Esophagus (tissue), 2 donors: ENCODE results near the gene INPP5J. TPM values are rescaled to one million over a fixed set of nuclear protein-coding genes. Genes with fewer than 3 reads are reported as not detected.
"Not testable (repeated sequence)": the region's sequence is repeated elsewhere in the genome, so short reads cannot be mapped to it uniquely, and the experiment has no call there.

Source experiments
- H3K27ac ChIP-seq, 2 donors: one replicate each; pipeline ENCODE4 v1.5.1; 2013; ENCODE audit warnings: low read depth in 2 of 2, mild to moderate bottlenecking in 2 of 2, inconsistent platforms in 1 of 2, low read length in 1 of 2, moderate library complexity in 1 of 2
- H3K27me3 ChIP-seq, 2 donors: one replicate each; pipeline ENCODE4 v1.6.1; 2013; ENCODE audit warnings: low read length in 2 of 2, control low read depth in 1 of 2, mild to moderate bottlenecking in 1 of 2; ENCODE audit not compliant: insufficient read depth in 2 of 2, control insufficient read depth in 1 of 2
- H3K36me3 ChIP-seq, 2 donors: one replicate each; pipeline ENCODE4 v1.6.1; 2013; ENCODE audit warnings: low read length in 1 of 2; ENCODE audit not compliant: control insufficient read depth in 2 of 2, insufficient read depth in 2 of 2
- H3K4me1 ChIP-seq, 2 donors: one replicate each; pipeline ENCODE4 v1.6.1; 2013; ENCODE audit warnings: low read length in 1 of 2; ENCODE audit not compliant: control insufficient read depth in 2 of 2, insufficient read depth in 2 of 2
- H3K4me3 ChIP-seq, 2 donors: one replicate each; pipeline ENCODE4 v1.5.1; 2013; ENCODE audit warnings: low read length in 2 of 2, mild to moderate bottlenecking in 2 of 2, low read depth in 1 of 2, moderate library complexity in 1 of 2
- H3K9me3 ChIP-seq, 2 donors: one replicate each; pipeline ENCODE4 v1.6.1; 2013; ENCODE audit warnings: mild to moderate bottlenecking in 2 of 2, low read depth in 1 of 2, low read length in 1 of 2, moderate library complexity in 1 of 2; ENCODE audit not compliant: control insufficient read depth in 2 of 2, insufficient read depth in 1 of 2
- WGBS, 2 donors: extraction: QIAGEN DNeasy Blood & Tissue Kit; methylation state at CpG; one replicate each; pipeline ENCODE4 v1.1.7; 2013; 5-methylcytosine and 5-hydroxymethylcytosine counted together
- polyA plus RNA-seq, 2 donors: library from polyadenylated mRNA; stranded (reverse); fragments of 200-250 nt; gene quantifications; one replicate each; pipeline ENCODE4 v1.2.3, GENCODE V29; 2013
- donor health status: healthy with polysubstance abuse.
- donor health status: Bipolar disorder and iron deficiency.

Gene INPP5J, protein sequence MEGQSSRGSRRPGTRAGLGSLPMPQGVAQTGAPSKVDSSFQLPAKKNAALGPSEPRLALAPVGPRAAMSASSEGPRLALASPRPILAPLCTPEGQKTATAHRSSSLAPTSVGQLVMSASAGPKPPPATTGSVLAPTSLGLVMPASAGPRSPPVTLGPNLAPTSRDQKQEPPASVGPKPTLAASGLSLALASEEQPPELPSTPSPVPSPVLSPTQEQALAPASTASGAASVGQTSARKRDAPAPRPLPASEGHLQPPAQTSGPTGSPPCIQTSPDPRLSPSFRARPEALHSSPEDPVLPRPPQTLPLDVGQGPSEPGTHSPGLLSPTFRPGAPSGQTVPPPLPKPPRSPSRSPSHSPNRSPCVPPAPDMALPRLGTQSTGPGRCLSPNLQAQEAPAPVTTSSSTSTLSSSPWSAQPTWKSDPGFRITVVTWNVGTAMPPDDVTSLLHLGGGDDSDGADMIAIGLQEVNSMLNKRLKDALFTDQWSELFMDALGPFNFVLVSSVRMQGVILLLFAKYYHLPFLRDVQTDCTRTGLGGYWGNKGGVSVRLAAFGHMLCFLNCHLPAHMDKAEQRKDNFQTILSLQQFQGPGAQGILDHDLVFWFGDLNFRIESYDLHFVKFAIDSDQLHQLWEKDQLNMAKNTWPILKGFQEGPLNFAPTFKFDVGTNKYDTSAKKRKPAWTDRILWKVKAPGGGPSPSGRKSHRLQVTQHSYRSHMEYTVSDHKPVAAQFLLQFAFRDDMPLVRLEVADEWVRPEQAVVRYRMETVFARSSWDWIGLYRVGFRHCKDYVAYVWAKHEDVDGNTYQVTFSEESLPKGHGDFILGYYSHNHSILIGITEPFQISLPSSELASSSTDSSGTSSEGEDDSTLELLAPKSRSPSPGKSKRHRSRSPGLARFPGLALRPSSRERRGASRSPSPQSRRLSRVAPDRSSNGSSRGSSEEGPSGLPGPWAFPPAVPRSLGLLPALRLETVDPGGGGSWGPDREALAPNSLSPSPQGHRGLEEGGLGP
- polyA plus RNA-seq, result 1 to 10 TPM; 1.6 to 3.3 TPM

DNA sequence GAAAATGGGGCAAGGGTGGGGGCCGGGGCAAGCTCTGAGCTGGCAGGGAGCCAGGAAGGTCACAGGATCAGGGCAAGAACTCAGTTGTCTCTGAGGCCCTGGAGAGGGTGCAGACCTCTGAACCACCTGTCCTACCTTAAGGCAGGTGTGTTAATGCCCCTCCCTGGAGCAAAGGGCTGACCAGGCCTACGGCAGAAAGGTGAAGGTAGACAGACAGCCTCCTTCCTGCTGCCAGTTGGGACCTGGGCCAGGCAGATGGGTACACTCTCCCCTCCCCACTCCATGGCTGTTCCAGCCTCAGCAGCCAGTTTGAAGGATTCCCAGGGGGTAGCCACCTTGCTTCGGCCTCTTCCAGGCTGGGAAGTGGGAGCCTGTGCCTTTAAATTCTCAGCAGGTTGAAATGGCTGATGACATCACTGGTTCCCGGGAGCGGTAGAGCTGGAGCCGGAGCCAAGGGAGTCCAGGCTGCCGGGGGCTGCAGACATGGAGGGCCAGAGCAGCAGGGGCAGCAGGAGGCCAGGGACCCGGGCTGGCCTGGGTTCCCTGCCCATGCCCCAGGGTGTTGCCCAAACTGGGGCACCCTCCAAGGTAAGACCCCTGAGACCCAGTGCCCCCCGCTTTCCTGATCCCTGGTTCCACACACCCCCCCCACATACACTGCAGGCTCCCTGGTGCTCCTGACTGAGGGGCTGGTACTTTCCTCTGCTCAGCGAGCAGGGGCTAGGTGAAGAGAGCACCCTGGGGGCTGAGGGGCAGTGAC lies at the start of gene INPP5J:
Gene INPP5J (plus strand): TSS at position 435 of the 760 bp plus-strand sequence. CDS start 49 bp downstream, at position 484.
- Histone ChIP-seq H3K27me3 (no peaks in the 10 kb centered on the region), H3K4me3 (peak within 1 kb of the TSS; percentile 33 to 44), H3K9me3 (no peaks in the 10 kb centered on the region), H3K36me3 (no peaks in the 10 kb centered on the region), H3K27ac (peak within 1 kb of the TSS in 1 of 2 donors; percentile 65), H3K4me1 (peaks cover 0 to 10% of the 10 kb centered on the region in 2 donors)
- 15 to 23% methylated on average over 10 of the region's 10 CpGs for WGBS, 2 donors

DNA sequence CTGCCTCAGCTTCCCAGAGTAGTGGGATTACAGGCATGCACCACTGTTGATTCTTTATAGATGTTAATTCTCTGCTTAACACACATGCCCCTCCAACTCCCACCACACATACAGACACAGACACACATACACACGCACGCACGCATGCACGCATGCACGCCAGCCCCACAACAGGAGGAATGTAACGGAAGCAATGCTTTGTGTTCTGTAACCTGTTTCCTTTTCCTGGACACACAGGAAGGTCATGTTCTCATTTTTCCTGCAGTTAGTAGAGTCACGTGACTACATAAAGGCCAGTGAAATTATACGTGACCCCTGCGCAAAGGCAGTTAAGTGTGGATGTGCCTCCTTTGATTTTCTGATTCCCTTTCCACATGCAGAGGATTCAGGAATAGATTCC lies 49.6 kb upstream of the INPP5J start:
- WGBS, 2 donors, result 81 to 88% methylated on average over 9 of the region's 9 CpGs
- H3K36me3 ChIP-seq, H3K9me3 ChIP-seq, H3K27ac ChIP-seq, H3K4me1 ChIP-seq, H3K27me3 ChIP-seq, H3K4me3 ChIP-seq: not testable (repeated sequence)

DNA sequence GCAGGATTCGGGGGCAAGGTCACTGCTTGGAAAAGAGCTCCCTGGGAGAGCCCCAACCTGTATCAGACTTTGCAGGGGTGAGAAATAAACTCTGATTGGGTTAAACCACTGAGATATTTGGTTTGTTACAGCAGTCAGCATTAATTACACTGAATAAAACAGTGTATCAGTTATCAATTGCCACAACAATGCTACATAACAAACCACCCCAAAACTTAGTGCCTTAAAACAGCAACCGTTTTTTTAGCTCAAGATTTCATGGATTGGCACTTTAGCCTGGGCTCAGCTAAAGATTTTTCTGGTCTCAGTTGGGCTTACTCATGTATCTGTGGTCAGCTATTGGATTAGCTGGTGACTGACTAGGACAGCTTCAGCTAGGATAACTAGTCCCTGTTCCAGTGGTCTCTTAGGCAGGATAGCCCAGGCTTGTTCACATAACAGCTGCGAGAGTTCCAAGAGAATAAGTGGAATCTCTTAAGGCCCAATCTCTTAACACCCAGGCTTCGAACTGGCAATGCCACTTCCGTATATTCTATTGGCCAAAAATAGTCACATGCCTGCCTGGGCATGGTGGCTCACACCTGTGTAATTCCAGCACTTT lies 49.1 kb upstream of the INPP5J start:
- H3K9me3 ChIP-seq, H3K36me3 ChIP-seq, H3K27ac ChIP-seq, H3K4me1 ChIP-seq, H3K4me3 ChIP-seq, H3K27me3 ChIP-seq: not testable (repeated sequence)
- 71 to 80% methylated on average over 5 of the region's 5 CpGs for WGBS, 2 donors

DNA sequence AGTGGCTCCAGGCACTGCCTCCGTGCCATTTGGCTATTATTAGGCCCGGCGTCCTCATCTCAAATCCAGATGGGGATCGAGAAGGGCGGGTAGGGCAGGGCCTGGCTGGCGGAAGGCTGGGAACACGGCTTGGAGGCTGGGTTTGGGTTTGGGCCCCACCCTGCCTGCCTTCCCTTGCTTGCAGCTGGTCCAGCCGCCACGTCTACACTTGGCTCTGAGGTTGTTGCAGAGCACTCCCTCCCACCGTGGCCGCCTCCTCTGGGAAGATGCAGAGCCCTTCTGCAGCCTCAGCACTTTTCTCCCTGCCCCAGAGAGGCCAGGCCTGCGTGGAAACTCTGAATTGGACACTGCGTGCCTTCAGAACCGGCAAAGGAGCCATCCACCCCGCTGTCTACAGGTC lies 46.8 kb upstream of the INPP5J start:
- no peaks in the 10 kb centered on the region for H3K36me3 ChIP-seq
- peaks cover 0 to 8% of the 10 kb centered on the region in 2 donors for H3K4me1 ChIP-seq
- WGBS, 2 donors, result 40 to 54% methylated on average over 15 of the region's 15 CpGs
- H3K27me3 ChIP-seq, result no peaks in the 10 kb centered on the region
- no peak overlapping the region for H3K4me3 ChIP-seq
- H3K27ac ChIP-seq, result peak overlapping the region; percentile 50 to 73
- no peaks in the 10 kb centered on the region for H3K9me3 ChIP-seq

DNA sequence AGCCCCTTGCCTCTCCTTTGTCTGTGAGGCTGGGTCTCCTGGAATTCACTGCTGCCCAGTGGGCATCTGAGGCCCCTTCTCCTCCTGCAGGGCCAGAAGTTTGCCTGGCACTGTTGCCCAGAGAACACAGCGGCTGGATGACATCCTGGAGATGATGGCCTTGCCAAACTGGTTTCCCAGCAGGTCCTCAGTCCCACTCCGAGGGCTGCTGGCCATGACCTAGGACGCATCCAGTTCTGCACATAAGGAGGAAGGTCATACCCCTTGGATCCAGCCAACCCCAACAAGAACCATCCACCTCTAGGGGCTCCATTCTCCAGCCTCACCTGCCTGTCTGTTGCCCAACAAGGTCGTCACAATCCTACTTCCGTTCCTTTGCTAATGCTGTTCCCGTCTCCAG lies 45.1 kb upstream of the INPP5J start:
- no peak overlapping the region for H3K27ac ChIP-seq
- 79 to 81% methylated on average over 6 of the region's 6 CpGs for WGBS, 2 donors
- peaks cover 11 to 15% of the 10 kb centered on the region in 2 donors for H3K4me1 ChIP-seq

DNA sequence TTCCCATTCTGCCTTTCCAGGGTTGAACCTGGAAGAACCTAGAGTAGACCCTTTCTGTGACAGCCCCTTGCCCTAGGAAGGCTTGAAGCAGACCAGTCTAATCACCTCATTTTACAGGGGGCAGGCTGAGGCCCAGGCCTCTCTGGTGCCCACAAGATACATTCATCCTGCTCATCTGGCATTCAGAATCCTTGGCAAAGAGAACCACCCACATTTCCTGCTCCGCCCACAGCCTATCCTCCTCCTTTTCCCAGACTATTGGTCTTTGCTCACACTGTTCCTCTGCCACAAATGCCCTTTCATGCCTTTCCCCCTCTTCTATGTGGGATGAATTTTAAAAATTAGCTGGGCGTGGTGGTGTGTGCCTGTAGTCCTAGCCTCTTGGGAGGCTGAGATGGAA lies 44.4 kb upstream of the INPP5J start:
- H3K4me1 ChIP-seq, result peaks cover 11 to 15% of the 10 kb centered on the region in 2 donors
- H3K27me3 ChIP-seq, H3K36me3 ChIP-seq, H3K9me3 ChIP-seq, H3K27ac ChIP-seq, H3K4me3 ChIP-seq: not testable (repeated sequence)
- 81 to 85% methylated on average over 2 of the region's 2 CpGs for WGBS, 2 donors

More for the DNA sequence above, 45.1 kb upstream of the INPP5J start:
- no peaks in the 10 kb centered on the region for H3K36me3 ChIP-seq
- H3K9me3 ChIP-seq, result no peaks in the 10 kb centered on the region
- H3K4me3 ChIP-seq, result no peak overlapping the region
- H3K27me3 ChIP-seq, result no peaks in the 10 kb centered on the region

DNA sequence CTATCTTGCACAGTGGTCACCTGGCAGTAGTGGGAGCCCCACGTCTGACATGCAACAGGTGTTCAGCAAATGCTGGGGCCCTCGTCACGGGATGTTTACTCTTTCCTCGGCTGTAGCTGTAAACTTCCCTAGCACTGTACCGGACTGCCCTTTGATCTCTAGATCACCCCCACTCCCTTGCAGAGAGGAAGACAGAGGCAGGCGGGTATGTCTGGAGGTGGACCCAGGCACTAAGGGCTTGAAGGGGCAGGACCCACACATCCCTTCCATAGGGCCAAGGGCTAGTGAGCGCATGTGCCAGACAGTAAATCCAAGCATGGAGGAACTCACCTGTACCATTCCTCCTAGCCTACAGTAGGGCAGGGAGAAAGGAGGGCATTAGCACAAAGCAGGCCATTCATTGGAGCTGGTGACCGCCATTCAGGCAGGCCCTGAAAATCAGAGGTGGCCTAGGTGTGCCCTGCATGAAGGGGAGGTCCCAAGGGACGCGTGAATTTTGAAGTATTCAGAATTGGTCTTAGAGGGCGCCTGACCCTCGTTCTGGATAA lies 43.6 kb upstream of the INPP5J start:
- no peaks in the 10 kb centered on the region for H3K27me3 ChIP-seq
- no peak overlapping the region for H3K27ac ChIP-seq
- no peaks in the 10 kb centered on the region for H3K9me3 ChIP-seq
- peaks cover 11 to 19% of the 10 kb centered on the region in 2 donors for H3K4me1 ChIP-seq
- no peaks in the 10 kb centered on the region for H3K36me3 ChIP-seq
- 63 to 86% methylated on average over 12 of the region's 12 CpGs for WGBS, 2 donors
- H3K4me3 ChIP-seq, result no peak overlapping the region

DNA sequence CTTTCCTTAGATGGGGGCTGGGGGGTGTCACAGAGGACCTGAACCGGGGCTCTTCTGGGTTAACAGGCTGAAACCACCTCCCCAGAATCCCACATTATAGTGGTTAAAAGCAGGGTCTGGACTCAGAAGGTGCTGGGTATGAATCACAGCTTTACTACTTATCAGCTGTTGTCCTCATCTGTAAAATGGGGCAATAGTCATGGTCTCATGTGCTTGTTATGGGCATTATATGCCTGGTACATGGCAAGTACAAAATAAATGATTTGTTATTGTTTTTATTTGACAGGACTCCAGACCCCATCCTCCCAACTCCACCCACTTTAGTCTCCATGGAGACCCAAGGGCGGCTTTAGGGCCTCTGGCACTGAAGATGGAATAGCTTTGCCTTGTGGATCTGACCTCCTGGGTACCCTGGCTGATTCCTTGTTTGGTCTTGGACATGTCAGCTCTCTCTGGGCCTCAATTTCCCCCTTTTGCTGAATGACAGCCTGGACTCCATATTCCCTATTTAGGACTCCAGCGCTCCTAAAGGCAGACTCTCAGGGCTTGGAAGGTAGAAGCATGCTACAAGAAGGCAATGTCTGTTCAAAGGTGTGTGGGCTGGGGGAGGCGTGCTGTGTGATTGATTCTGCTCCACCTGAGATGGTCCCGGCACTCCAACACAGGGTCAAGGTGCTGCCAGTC lies 42.5 kb upstream of the INPP5J start:
- Histone ChIP-seq H3K36me3 (no peaks in the 10 kb centered on the region), H3K9me3 (no peaks in the 10 kb centered on the region), H3K27me3 (no peaks in the 10 kb centered on the region), H3K4me3 (peak overlapping the region; percentile 72 to 83), H3K4me1 (peaks cover 11 to 22% of the 10 kb centered on the region in 2 donors), H3K27ac (peak overlapping the region; percentile 76 to 92)
- WGBS, 2 donors, result 31 to 36% methylated on average over 5 of the region's 5 CpGs
